ENCODE measurements around the gene IPO9. TPM values are rescaled to one million over a fixed set of nuclear protein-coding genes. Genes with fewer than 3 reads are reported as not detected.

The IPO9 gene
- total and polyA plus RNA-seq, 2 of the 4 experiments (the other 2 are of a cell fraction): 14.0 to 23.4 TPM

DNA sequence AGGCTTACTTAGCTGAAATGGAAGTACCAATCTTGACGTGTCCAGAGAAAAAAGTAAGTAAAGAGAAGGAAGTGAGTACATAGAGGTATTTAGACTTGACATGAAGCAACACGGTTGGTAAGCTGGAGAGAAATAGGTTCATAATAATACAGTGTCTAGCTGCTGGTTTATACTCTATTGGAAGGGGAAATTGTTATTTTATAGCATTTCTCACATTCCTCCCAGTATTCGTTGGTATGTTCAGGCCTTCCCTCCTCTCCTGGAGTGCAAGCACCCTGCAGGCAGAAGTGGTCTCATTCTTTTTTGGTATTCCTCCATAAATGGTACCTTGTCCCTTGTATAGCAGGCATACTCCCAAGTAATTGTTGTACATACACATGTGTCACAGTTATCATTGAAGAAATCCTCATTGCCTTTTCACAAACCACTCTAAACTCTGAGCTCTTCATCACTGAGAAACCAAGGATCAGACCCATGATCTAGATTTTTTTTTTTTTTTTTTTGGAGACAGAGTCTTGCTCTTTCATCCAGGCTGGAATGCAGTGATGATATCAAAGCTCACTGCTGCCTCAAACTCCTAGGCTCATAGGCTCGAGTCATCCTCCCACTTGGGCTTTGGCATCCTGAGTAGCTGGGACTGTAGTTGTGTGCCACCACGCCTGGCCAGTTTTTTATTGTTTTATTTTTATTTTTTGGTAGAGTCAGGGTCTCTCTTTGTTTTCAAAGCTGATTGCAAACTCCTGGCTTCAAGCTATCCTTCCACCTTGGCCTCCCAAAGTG lies 9.8 kb upstream of the IPO9 start (continued):
- TF ChIP-seq CHD1 (IDR thresholded peaks at IDR 0.05; ENCODE audit: low read depth, low read length): no peak

DNA sequence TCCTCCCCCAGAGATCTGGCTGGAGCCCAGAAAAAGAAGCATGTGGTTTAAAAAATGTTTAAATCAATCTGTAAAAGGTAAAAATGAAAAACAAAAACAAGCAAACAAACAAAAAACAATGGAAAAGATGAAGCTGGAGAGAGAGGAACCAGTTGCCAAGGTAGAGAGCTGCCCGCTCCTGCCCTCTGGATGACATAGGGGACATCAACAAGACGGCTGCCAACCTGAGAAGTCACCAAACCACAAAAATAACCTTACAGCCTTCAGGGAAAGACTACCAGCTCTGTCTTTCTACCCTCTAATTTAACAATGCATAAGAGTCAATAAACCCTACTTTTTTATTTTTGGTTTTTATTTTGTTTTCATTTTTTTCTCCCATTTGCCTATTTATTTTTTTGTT lies 8.5 kb upstream of the IPO9 start:
- ATAC-seq (ENCODE audit: low read depth): no peak
- Histone ChIP-seq H3K23ac (ENCODE audit: low read depth, low read length) (no peak overlapping the region), H3K14ac (replicated peaks; ENCODE audit: low read depth, low read length) (no peak overlapping the region), H3K9ac (ENCODE audit: low read depth, low read length) (no peak overlapping the region), H2AK5ac (ENCODE audit: low read depth, low read length) (no peak overlapping the region), H3K18ac (ENCODE audit: low read depth, low read length) (no peak overlapping the region), H2BK120ac (ENCODE audit: low read depth, low read length) (no peak overlapping the region), H4K91ac (ENCODE audit: insufficient read depth, low read depth, low read length) (no peak overlapping the region), H2AK9ac (replicated peaks; ENCODE audit: low read depth, low read length, poor library complexity) (no peak overlapping the region), H3K4me2 (ENCODE audit: low read depth, low read length) (no peak overlapping the region), H4K20me1 (ENCODE audit: insufficient read depth, low read length) (peaks cover 6% of the 10 kb centered on the region), H2BK15ac (ENCODE audit: low read depth, low read length) (no peak overlapping the region), H3K9me1 (ENCODE audit: insufficient read depth, low read length) (peaks cover 11% of the 10 kb centered on the region; the same call in 1 of the 2 replicates), H2AFZ (replicated peaks; ENCODE audit: low read length, poor library complexity) (no peak overlapping the region), H3K4me1 (ENCODE audit: control insufficient read depth, insufficient read depth, low read length) (no peaks in the 10 kb centered on the region), H4K5ac (ENCODE audit: low read depth, low read length) (no peak overlapping the region), H3K79me1 (ENCODE audit: low read depth in 1 of 2, low read length in 2 of 2) (peaks cover 4 to 60% of the 10 kb centered on the region in 2 experiments; a peak in 3 of 4 replicates), H3K4ac (ENCODE audit: low read depth, low read length) (no peak overlapping the region), H2BK5ac (ENCODE audit: low read depth, low read length, poor library complexity, severe bottlenecking) (no peak overlapping the region), H3K4me3 (ENCODE audit: insufficient read depth, low read depth, low read length) (no peak overlapping the region), H3K9me3 (ENCODE audit: control insufficient read depth, insufficient read depth, low read length) (no peaks in the 10 kb centered on the region), H2BK20ac (ENCODE audit: low read depth, low read length) (no peak overlapping the region), H3K36me3 (ENCODE audit: control insufficient read depth, insufficient read depth, low read length) (peaks cover 59% of the 10 kb centered on the region), H3K27me3 (ENCODE audit: control insufficient read depth, insufficient read depth, low read length) (no peaks in the 10 kb centered on the region), H4K8ac (ENCODE audit: low read depth in 2 of 2, low read length in 2 of 2) (no peak overlapping the region), H3K56ac (ENCODE audit: extremely low read depth, insufficient read depth, low read length) (no peak overlapping the region), H3K27ac (ENCODE audit: insufficient read depth, low read length) (no peak overlapping the region)
- ChIA-PET CTCF (interaction anchor here (0.8 kb wide), 1 partner anchor 9 kb away, joined by 3 read pairs; no protein-coding TSS in a partner anchor), POLR2A (ENCODE audit: unreplicated experiment) (interaction anchor here (0.6 kb wide), 1 partner anchor 233 kb away, joined by 4 read pairs; no protein-coding TSS in a partner anchor)
- intact Hi-C loops (cut with micrococcal nuclease) (no loop called here), dilution Hi-C loops (cut with HindIII; ENCODE audit: low sequenced_read_pairs, unreplicated experiment) (no loop called here), in situ Hi-C loops (cut with MboI; ENCODE audit: low sequenced_read_pairs) (no loop called here)
- no peak for DNase-seq
- WGBS, 2 experiments (ENCODE audit: extremely low coverage in 2 of 2, insufficient read length in 1 of 2): 80% methylated on average over 1 of the region's 2 CpGs; no CpG with 5 or more reads in 1 of the 2 experiments
- TF ChIP-seq CHD1 (IDR thresholded peaks at IDR 0.05; ENCODE audit: low read depth, low read length) (no peak), RFX5 (IDR thresholded peaks at IDR 0.05; ENCODE audit: low read depth, low read length) (no peak), CEBPB (IDR thresholded peaks at IDR 0.05; ENCODE audit: low read depth, low read length) (no peak), RCOR1 (IDR thresholded peaks at IDR 0.05; ENCODE audit: insufficient replicate concordance, low read length) (no peak), BHLHE40 (IDR thresholded peaks at IDR 0.05; ENCODE audit: low read depth, low read length) (no peak)
- TF ChIP-seq, protein P1, sequence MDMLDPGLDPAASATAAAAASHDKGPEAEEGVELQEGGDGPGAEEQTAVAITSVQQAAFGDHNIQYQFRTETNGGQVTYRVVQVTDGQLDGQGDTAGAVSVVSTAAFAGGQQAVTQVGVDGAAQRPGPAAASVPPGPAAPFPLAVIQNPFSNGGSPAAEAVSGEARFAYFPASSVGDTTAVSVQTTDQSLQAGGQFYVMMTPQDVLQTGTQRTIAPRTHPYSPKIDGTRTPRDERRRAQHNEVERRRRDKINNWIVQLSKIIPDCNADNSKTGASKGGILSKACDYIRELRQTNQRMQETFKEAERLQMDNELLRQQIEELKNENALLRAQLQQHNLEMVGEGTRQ (IDR thresholded peaks at IDR 0.05; ENCODE audit: low read depth, low read length): no peak
- TF ChIP-seq, protein P2, sequence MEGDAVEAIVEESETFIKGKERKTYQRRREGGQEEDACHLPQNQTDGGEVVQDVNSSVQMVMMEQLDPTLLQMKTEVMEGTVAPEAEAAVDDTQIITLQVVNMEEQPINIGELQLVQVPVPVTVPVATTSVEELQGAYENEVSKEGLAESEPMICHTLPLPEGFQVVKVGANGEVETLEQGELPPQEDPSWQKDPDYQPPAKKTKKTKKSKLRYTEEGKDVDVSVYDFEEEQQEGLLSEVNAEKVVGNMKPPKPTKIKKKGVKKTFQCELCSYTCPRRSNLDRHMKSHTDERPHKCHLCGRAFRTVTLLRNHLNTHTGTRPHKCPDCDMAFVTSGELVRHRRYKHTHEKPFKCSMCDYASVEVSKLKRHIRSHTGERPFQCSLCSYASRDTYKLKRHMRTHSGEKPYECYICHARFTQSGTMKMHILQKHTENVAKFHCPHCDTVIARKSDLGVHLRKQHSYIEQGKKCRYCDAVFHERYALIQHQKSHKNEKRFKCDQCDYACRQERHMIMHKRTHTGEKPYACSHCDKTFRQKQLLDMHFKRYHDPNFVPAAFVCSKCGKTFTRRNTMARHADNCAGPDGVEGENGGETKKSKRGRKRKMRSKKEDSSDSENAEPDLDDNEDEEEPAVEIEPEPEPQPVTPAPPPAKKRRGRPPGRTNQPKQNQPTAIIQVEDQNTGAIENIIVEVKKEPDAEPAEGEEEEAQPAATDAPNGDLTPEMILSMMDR (conservative IDR thresholded peaks at IDR 0.05; ENCODE audit: low read depth, low read length): no peak
- BruUV-seq (replicated peaks): no TSS peak
